ENCODE data around the gene ZRSR2.

GRCh38 chrX:15864629-15865028, 74.3 kb downstream of the ZRSR2 start:
- no peak for TF ChIP-seq CTCF (IDR thresholded peaks at IDR 0.05; ENCODE audit: low read depth, low read length)
- TF ChIP-seq EZH2phosphoT487 (IDR thresholded peaks at IDR 0.05; ENCODE audit: low read depth): no peak

All from OCI-LY3 (cell line).